HG02852 (cell line): Measurements from ENCODE around the gene KIAA1671.
"Not testable (repeated sequence)": the region's sequence is repeated elsewhere in the genome, so short reads cannot be mapped to it uniquely, and the experiment has no call there.

Source experiments
- ATAC-seq: cut with Tn5 transposase; IDR thresholded peaks from one replicate; pipeline ENCODE4 v1.9.1; 2021; ENCODE audit warnings: mild to moderate bottlenecking, moderate library complexity; ENCODE audit not compliant: unreplicated experiment

Gene KIAA1671

GRCh38 chr22:25161916-25162530 lies 209.5 kb downstream of the KIAA1671 start:
- no peak for ATAC-seq

DNA sequence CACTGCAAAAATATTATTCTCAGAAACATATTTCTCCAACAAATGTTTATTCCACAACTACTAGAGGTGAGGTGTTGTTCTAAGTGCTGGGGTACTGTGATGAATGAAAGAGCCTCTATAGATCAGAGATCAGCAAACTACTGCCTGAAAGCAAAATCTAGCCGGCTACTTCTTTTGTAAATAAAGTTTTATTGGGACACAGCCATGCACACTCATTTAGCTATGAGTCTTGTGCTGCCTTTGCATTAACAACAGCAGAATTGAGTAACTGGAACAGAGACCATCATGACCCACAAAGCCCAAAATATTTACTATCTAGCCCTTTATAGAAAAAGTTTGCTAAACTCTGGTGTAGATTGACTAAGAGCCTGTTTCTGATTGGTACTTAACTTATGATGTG lies 210.0 kb downstream of the KIAA1671 start:
- ATAC-seq, result no peak

GRCh38 chr22:25165785-25166184 lies 213.3 kb downstream of the KIAA1671 start:
- no peak for ATAC-seq

DNA sequence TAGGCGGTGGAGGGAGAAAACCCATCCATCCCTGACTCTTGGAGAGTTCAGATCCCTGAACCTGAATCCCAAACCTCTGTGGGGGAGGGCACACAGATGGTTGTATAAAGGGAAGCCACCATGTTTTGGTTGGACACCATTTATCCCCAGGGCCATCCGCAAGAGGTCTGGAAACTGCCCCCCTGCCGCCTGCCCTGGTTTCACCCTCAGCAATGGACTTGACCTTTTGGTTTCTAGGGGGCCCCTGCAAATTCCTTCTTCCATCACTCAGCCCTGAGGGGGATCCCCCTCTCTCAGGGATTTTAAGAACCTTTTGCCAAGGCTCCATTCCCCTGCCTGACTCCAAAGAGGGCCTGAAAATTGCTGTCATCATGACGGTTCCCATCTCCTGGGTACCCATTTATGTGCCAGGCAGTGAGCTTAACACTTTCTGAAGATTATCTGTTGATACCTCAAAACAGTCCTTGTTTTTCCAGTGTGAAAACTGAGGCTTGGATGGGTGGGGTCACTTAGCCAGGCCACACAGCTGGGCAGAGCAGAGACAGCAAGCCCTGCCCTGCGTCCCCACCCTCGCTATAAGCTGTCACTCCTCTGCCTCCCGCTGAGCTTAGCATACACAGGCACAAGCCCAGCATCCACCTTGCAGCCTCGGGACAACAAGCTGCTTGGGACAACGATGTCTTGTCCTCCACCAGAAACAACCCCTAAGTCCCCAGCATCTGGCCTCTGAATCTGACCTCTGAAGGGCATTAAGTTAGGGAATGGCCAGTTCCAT lies 213.9 kb downstream of the KIAA1671 start:
- ATAC-seq, result no peak

DNA sequence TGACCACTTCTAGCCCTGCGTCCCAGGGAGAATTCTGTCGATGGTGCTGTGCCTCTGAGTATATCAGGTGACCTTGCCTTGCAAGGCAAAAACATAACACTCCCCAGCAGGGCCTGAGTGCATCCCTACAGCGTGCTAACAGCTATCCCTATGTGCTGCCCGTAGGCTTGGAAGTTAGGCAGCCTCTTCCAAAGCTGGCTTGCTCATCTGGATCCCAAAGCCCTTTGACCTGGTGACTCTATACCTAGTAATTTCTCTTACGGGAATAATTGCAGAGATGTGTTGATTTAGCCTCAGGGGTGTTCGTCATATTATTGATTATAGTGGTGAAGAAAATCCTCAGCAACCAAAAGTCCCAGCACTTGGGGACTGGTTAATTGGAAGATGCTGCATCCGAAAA lies 214.6 kb downstream of the KIAA1671 start:
- ATAC-seq, result no peak

DNA sequence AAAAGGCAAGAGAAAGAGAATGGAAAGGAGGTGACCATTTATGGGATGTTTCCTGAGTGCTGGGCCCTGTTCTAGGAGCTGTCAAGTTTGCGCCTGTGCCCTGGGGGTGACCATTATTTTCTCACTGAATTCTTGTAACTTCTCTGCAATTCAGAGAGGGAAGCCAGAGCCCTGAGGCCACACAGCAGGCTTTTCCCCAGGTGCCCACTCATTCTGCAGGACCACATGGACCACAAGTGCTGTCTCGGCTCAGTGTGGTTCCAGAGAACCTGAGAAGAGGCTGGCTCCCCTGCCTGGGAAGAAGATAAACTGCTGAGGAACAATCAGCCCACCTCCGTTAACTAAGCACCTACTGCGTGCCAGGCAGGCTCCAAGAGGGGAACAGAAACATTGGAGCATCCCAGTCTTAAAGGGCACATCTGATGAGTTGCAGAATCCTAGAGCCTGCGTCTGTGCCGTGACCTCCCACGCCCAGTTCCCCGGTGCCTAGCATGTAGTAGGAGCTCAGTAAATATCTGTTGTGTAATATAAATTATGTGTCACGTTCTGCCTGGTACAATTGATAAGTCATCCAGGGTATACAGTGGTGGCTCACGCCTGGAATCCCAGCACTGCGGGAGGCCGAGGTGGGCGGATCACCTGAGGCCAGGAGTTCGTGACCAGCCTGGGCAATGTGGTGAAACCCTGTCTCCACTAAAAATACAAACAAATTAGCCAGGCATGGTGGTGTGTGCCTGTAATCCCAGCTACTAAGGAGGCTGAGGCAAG lies 215.5 kb downstream of the KIAA1671 start:
- no peak for ATAC-seq

- no peak for ATAC-seq
Observed at GRCh38 chr22:25169278-25170031, 216.9 kb downstream of the KIAA1671 start.

DNA sequence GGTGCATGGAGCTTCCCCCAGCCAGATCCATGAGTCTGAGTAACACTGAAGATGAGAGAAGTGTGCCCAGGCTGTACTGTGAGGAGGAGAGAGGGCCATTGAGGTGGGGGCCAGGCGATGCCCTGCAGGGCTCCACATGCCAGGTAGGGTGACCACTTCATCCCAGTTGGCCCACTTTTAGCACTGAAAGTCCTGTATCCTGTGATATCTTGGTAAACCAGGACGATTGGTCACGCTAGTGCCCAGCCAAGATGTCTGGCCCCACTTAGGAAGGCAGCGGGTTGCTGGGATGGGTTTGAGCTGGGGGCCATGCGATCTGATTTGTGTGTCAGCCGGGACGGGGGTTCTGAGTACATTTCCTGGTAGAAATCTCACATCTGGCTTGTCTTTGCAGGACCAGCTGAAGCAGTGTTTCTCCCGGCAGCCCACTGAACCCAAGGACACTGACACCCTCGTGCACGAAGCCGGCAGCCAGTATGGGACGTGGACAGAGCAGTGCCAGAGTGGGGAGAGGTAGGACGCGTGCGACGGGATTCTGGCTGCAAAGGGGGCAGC lies 218.0 kb downstream of the KIAA1671 start:
- no peak for ATAC-seq

DNA sequence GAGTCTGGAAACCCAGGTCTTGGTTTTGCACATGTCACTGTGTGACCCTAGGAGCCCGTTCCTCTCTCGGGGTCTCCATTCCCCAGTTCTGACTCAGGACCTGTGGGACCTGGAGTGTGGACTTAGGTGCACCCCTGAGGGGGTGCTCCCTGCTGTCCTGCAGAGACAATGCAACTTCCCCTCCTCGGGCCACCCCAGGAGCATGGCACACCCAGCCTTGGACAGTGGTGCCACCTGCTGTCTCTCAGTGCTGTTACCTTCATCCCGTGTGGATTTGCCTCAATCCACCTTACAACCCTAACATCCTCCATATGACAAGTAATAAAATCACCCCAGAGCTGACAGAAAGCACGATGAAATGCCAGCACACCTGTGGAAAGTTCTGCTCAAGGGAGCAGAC lies 219.6 kb downstream of the KIAA1671 start:
- no peak for ATAC-seq

DNA sequence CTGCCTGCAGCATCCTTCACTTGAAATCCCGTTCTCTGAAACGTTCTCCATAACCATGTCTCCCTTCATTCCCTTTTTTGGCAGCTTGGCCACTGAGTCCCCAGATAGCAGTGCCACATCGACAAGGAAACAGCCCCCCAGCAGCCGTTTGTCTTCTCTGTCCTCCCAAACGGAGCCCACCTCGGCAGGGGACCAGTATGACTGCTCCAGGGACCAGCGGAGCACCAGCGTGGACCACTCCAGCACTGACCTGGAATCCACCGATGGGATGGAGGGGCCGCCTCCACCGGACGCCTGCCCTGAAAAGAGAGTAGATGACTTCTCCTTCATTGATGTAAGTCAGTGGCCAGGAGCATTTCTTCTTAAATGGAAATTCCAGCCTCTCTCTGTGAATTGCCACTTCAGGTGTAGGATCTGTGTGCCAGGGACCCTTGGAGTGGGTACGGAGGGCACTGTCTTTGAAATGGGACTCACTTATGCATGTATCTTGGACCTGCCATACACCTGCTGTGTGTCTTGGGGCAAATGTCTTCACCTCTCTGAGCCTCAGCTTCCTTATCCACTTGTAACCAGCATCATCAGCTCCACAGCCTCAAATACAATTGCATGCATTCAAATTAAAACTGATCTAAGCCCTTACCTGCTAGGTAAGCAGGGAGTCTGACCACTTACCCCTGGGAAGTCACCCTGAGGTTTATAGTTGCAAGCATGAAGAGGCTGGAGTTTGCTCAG lies 221.8 kb downstream of the KIAA1671 start:
- no peak for ATAC-seq

GRCh38 chr22:25174888-25175411 lies 222.4 kb downstream of the KIAA1671 start:
- ATAC-seq, result no peak

DNA sequence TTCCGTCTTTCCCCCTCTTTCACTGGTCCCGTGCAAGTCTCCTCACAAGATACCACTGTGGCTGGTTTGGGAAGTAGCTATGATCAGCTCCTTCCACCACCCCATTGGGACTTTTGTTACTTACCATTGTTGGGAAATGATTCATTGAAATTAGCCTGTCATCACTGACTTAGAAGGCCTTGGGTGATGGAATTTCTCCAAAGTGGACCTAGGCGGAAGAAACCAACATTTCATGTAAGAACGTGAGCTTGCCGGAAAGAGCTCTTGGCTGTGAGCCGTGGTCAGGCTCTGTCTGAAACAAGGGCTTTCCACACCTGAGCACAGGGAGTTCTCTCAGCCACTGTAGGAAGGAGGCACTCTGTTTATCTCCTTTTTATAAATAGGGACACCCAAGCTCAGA lies 223.7 kb downstream of the KIAA1671 start:
- ATAC-seq, result no peak

- no peak for ATAC-seq
Observed at GRCh38 chr22:25176799-25177198, 224.3 kb downstream of the KIAA1671 start.

DNA sequence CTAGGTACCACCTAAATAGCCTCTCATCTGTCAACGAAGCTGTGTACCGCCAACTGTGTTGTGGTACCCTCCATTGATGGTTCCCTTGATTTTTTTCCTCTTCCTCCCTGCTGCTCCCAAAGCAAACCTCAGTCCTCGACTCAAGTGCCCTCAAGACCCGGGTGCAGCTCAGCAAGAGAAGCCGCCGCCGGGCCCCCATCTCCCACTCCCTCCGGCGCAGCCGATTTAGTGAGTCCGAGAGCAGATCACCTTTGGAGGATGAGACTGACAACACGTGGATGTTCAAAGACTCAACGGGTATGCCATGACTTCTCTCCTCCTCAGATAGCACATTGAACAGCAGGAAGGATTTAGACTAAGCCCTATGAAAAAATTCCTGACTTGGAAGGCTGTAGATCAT lies 224.7 kb downstream of the KIAA1671 start:
- ATAC-seq, result no peak

GRCh38 chr22:25177895-25178294 lies 225.4 kb downstream of the KIAA1671 start:
- ATAC-seq, result no peak

GRCh38 chr22:25178348-25178747 lies 225.8 kb downstream of the KIAA1671 start:
- not testable (repeated sequence) for ATAC-seq

- ATAC-seq, result not testable (repeated sequence)
Observed at GRCh38 chr22:25178869-25179631, 226.5 kb downstream of the KIAA1671 start.

DNA sequence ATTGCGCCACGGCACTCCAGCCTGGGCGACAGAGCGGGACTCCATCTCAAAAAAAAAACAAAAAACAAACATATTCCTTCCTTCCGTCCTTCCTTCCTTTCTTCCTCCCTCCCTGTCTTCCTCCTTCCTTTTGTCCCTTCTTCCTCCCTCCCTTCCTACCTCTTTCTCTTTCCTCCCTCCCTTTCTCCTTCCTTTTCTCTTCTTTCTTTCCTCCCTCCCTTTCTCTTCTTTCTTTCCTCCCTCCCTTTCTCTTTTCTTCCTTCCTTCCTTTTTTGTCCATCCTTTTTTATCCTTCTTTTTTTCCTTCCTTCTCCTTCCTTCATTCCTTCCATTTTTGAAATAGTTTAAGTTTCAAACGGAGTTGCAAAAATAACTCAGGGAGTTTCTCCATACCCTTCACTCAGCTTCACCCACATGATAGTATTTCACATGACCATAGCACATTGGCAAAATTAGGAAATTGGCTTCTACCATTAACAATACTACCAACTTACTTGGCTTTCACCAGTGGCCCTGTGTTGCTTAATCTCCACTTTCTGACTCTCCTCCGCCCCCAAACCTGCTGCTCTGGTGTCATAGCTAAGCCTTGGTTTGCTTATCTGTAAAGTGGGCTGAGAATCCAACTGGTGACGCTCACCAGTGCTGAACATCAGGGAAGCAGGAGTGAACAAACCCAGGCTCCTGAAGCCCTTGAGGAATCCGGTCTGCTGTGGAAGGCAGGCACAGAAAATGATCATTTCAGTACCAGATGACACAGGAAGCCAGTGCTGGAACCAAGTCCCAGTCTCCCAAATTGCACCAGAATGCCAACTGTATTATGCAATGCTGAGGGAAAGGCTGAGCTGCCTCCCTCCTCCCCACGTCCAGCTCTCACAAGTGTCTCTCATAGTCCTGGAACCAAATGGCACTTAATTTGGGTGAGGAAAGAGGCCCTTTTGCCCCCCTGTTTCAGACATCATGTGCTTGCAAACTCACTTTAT lies 229.9 kb downstream of the KIAA1671 start:
- ATAC-seq, result no peak
